Hepatocyte (in vitro differentiated cells): ENCODE measurements around the gene PSMB10.

ENCODE experiments used
- EZH2 ChIP-seq: fragments of 200-600 bp; sonication (generic); IDR thresholded peaks from 2 replicates; pipeline ENCODE4 v1.6.1; 2016; ENCODE audit warnings: antibody characterized with exemption, mild to moderate bottlenecking, borderline replicate concordance
- TF ChIP-seq, protein P1 (sequence below): fragments of 200-600 bp; sonication (generic); IDR thresholded peaks from 2 replicates; pipeline ENCODE4 v1.5.1; 2016; ENCODE audit warnings: antibody characterized with exemption, mild to moderate bottlenecking; ENCODE audit not compliant: poor library complexity

DNA sequence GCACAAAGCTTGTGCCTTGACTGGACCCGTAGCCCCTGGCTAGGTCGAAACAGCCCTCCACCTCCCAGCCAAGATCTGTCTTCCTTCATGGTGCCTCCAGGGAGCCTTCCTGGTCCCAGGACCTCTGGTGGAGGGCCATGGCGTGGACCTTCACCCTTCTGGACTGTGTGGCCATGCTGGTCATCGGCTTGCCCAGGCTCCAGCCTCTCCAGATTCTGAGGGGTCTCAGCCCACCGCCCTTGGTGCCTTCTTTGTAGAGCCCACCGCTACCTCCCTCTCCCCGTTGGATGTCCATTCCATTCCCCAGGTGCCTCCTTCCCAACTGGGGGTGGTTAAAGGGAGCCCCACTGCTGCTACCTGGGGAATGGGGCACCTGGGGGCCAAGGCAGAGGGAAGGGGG is 8.5 kb downstream of the PSMB10 start:
- TF ChIP-seq, protein P1, sequence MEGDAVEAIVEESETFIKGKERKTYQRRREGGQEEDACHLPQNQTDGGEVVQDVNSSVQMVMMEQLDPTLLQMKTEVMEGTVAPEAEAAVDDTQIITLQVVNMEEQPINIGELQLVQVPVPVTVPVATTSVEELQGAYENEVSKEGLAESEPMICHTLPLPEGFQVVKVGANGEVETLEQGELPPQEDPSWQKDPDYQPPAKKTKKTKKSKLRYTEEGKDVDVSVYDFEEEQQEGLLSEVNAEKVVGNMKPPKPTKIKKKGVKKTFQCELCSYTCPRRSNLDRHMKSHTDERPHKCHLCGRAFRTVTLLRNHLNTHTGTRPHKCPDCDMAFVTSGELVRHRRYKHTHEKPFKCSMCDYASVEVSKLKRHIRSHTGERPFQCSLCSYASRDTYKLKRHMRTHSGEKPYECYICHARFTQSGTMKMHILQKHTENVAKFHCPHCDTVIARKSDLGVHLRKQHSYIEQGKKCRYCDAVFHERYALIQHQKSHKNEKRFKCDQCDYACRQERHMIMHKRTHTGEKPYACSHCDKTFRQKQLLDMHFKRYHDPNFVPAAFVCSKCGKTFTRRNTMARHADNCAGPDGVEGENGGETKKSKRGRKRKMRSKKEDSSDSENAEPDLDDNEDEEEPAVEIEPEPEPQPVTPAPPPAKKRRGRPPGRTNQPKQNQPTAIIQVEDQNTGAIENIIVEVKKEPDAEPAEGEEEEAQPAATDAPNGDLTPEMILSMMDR: no peak
- TF ChIP-seq EZH2: no peak
